ACHN (cell line): ENCODE measurements around the gene ATG2B.

Experiments used
- DNase-seq: peaks from one replicate; pipeline ENCODE4 v3.0.0-alpha.2; 2015
- in situ Hi-C: cut with HindIII; loops from 2 replicates; pipeline ENCODE4 v1.10.0; 2017; ENCODE audit warnings: low sequenced_read_pairs, low pct_ligation_motif_present, low pct_unique_long_range_greater_than_20kb

ATG2B gene

DNA sequence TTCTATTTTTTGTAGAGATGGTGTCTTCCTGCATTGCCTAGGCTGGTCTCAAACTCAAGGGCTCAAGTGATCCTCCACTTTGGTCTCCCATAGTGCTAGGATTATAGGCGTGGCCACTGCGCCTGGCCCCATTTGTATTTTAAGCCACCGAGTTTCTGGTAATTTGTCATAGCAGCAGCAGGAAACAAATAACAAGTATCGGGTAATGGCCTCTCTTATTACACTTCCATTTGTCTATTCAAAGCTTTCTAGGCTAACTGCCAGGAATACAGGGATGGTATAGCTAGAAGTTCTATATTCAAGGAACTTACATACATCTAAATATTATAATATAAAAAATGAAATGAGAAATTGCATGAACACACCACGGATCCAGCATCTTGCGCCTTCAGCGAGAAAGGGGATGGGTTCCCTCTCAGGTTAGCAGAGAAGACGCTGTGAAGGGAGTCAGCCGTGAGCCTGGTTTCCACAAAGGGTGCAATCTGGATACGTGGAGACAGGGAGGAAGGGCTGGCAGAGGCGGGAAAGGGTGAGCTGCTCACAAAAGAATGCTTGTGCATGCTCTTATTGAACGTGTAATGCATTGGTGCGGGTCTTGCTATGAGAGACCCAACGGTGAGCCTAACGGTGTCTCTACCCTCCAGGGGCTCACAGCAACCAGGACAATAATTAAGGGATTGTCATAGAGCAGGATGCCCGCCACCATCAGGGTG, 97.6 kb downstream of the ATG2B start:
- DNase-seq = no peak
- in situ Hi-C loops = no loop called here

- peak; percentile 28 for DNase-seq
- in situ Hi-C loops = no loop called here
Observed at GRCh38 chr14:96264853-96265252, 98.3 kb downstream of the ATG2B start.

- in situ Hi-C loops = no loop called here
Observed at GRCh38 chr14:96264200-96264553, 99.0 kb downstream of the ATG2B start.

DNA sequence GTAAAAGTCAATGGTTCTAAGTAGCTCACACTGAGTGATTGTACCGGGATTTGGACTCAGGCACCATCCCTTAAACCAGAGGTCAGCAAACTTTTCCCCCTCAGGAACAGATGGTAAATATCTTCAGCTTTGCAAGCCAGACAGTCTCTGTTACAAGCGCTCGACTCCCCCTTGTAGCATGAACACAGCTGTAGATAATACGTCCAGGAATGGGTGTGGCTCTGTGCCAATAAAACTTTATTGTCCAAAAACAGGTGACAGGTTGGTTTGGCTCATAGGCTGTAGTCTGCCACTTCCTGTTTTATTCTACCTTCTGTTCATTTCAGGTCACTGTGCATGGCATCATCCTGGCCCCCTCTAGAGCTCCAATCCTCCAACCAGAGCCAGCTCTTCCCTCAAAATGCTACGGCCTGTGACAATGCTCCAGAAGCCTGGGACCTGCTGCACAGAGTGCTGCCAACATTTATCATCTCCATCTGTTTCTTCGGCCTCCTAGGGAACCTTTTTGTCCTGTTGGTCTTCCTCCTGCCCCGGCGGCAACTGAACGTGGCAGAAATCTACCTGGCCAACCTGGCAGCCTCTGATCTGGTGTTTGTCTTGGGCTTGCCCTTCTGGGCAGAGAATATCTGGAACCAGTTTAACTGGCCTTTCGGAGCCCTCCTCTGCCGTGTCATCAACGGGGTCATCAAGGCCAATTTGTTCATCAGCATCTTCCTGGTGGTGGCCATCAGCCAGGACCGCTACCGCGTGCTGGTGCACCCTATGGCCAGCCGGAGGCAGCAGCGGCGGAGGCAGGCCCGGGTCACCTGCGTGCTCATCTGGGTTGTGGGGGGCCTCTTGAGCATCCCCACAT, 99.6 kb downstream of the ATG2B start:
- DNase-seq = no peak
- in situ Hi-C loops = no loop called here

More at GRCh38 chr14:96264200-96264553, 99.0 kb downstream of the ATG2B start:
- DNase-seq = no peak

- in situ Hi-C loops = no loop called here
- no peak for DNase-seq
Observed at GRCh38 chr14:96261772-96262655, 101.1 kb downstream of the ATG2B start.

DNA sequence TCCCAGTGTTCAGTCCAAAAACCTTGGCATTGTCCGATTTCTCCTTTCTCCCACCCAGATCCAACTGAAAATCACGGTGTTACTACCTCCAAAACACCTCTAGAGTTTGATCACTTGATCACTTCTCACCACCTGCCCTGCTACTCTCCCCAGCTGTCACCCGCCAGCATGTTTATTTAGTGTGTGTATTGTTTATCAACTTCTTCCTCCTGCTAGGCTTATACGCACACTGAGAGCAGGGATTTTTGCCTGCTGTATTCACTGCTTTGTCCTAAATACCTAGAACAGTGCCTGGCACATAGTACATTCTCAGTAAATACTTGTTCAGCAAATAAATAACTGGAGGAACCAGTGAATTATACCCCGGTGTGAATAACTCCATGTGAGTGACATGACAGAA, 102.1 kb downstream of the ATG2B start:
- in situ Hi-C loops = no loop called here
- no peak for DNase-seq

GRCh38 chr14:96260341-96260821, 102.8 kb downstream of the ATG2B start:
- in situ Hi-C loops = no loop called here
- no peak for DNase-seq

DNA sequence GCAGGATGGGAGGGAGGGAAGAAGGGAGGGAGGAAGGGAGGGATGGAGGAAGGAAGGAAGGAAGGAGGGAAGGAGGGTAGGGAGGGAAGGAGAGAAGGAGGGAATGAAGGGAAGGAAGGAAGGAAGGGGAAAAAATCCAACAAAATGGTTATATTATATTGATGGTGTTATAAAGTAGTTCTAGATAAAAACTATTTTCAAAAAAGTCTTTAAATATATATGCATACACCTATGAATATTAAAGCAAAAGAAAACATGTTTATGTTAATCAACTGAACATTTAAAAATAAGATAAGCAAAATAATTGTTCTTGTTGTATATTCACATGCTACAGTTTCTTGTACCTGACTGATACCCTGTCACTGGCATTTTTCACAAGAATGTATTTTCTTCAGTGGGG, 105.2 kb downstream of the ATG2B start:
- DNase-seq = no peak
- in situ Hi-C loops = no loop called here

DNA sequence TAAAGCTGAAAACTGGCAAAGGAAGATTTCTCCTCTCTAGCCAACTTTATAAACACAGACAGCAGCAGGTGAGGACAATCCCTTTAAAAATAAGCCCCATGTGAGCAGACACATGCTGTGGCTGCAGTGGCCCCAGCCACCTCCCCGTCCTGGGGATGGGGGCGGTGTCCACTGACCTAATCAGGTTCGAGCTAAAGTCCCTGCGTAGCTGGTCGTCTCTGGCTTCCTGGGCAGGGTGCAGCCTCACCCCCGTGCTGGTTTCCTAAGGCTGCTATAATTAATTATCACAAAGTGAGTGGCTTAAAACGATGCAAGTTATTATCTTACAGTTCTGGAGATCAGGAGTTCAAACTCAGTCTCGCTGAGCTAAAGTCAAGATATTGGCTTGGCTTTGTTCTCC, 106.1 kb downstream of the ATG2B start:
- no peak for DNase-seq
- in situ Hi-C loops = no loop called here

GRCh38 chr14:96256407-96256806, 106.7 kb downstream of the ATG2B start:
- in situ Hi-C loops = no loop called here
- no peak for DNase-seq

- in situ Hi-C loops = no loop called here
- DNase-seq = no peak
Observed at GRCh38 chr14:96255501-96256366, 107.4 kb downstream of the ATG2B start, which contains the start of gene BDKRB1. BDKRB1 (plus strand) TSS chr14:96256210; CDS start chr14:96263683, 7,473 bp downstream.

DNA sequence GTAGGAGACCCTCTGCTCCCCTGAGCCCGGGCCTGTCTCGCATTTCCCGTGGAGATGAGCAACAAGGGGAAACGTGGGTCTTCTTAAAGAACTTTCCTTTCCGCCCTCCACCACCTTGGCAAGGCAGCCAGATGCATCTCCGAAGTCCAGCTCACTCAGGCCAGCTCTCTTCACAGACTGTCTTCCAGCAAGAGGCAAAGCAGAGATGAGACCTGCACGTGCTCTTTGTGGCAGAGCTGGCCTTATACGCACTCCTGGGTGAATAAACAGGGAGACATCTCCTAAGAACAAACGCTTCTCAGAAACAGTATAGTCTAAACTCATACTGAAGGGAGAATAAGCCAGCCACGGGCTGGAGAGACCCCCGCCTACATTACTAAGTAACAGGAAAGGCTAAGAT, 108.5 kb downstream of the ATG2B start:
- in situ Hi-C loops = no loop called here
- DNase-seq = no peak

GRCh38 chr14:96252999-96253539, 110.1 kb downstream of the ATG2B start:
- peak; percentile 71 for DNase-seq
- in situ Hi-C loops = no loop called here

GRCh38 chr14:96252323-96252998, 110.7 kb downstream of the ATG2B start:
- in situ Hi-C loops = no loop called here
- DNase-seq = no peak

- in situ Hi-C loops = no loop called here
- DNase-seq = no peak
Observed at GRCh38 chr14:96251656-96252155, 111.4 kb downstream of the ATG2B start.

- no peak for DNase-seq
- in situ Hi-C loops = no loop called here
Observed at GRCh38 chr14:96250485-96250884, 112.7 kb downstream of the ATG2B start.

GRCh38 chr14:96249029-96249428, 114.1 kb downstream of the ATG2B start:
- no peak for DNase-seq
- in situ Hi-C loops = no loop called here
